Stimulated activated memory B cell treated with anti-CD40 and anti-IgM and Interleukin-4, amounts not matched to agents 10 μg/mL and 1 μg/mL and 100 μg/mL, for 72 hours (primary cell): ENCODE data around the gene RARB.

ENCODE experiments used
- ATAC-seq: fragments of 150-1000 bp; cut with Tn5 transposase; 2 replicates; pipeline ENCODE4 v1.10.0; 2021
- H3K27ac Mint-ChIP-seq: one replicate; pipeline ENCODE4 v1.8.0; 2022; ENCODE audit warnings: mild to moderate bottlenecking, mixed read lengths
- H3K27me3 Mint-ChIP-seq: one replicate; pipeline ENCODE4 v1.8.0; 2022; ENCODE audit warnings: mixed read lengths
- H3K36me3 Mint-ChIP-seq: one replicate; pipeline ENCODE4 v1.8.0; 2022; ENCODE audit warnings: mixed read lengths
- H3K4me1 Mint-ChIP-seq: one replicate; pipeline ENCODE4 v1.8.0; 2022; ENCODE audit warnings: mixed read lengths
- H3K4me3 Mint-ChIP-seq: one replicate; pipeline ENCODE4 v1.8.0; 2022; ENCODE audit warnings: mild to moderate bottlenecking, moderate library complexity, mixed read lengths
- H3K9me3 Mint-ChIP-seq: one replicate; pipeline ENCODE4 v1.8.0; 2022; ENCODE audit warnings: mixed read lengths

The RARB gene

DNA sequence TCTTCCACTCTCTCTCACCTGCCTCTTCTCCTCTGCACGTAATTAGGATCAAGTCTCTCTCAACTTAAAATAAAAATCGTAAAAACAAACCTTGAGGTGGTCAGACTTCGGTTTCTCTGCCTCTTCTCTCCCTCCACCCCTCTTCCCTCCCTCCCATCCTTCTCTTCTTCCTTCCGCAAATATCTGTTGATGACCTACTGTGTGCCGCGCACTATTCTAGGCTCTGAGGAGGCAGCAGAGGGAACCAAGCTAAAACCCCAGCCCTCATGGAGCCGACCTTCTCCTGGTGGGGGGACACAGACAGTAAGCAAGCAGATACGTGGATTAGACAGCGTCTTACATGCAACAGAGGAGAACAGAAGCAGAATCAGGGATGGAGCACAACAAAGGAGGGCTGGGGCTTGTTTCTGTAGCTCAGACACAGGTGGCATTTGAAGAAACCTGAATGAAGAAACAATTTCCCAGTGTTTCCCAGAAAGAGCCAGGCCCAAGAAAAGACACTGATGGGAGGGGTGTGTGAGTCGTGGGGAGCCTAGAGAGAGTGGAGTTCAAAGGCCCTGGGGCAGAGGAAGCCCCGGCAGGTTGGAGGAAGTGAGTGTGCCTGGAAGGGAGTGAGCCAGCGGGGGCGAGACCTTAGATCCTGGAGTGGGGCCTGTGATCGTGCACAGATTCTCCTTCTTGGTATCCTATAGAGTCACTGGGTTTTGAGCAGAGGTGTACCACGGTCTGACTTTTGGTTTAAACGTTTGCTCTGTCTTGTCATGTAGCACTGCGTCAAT is 156.1 kb downstream of the RARB start:
- no peak overlapping the region for H3K27ac Mint-ChIP-seq

GRCh38 chr3:25585361-25586166 is 157.5 kb downstream of the RARB start:
- Mint-ChIP-seq H3K36me3 (no peaks in the 10 kb centered on the region), H3K9me3 (peaks cover 5% of the 10 kb centered on the region), H3K4me1 (no peaks in the 10 kb centered on the region), H3K27ac (no peak overlapping the region), H3K4me3 (no peak overlapping the region), H3K27me3 (peaks cover 14% of the 10 kb centered on the region)
- ATAC-seq, result no peak

More for the DNA sequence above, 156.1 kb downstream of the RARB start:
- ATAC-seq, result no peak
- Mint-ChIP-seq H3K27me3 (peaks cover 14% of the 10 kb centered on the region), H3K9me3 (peaks cover 5% of the 10 kb centered on the region), H3K4me1 (no peaks in the 10 kb centered on the region), H3K36me3 (no peaks in the 10 kb centered on the region), H3K4me3 (no peak overlapping the region)

GRCh38 chr3:25586167-25586505 is 158.1 kb downstream of the RARB start:
- no peak for ATAC-seq
- Mint-ChIP-seq H3K4me1 (no peaks in the 10 kb centered on the region), H3K4me3 (no peak overlapping the region), H3K27ac (no peak overlapping the region), H3K36me3 (no peaks in the 10 kb centered on the region), H3K27me3 (peaks cover 14% of the 10 kb centered on the region), H3K9me3 (peaks cover 5% of the 10 kb centered on the region)

- H3K36me3 Mint-ChIP-seq, result no peaks in the 10 kb centered on the region
- no peak overlapping the region for H3K27ac Mint-ChIP-seq
- peaks cover 5% of the 10 kb centered on the region for H3K9me3 Mint-ChIP-seq
- no peaks in the 10 kb centered on the region for H3K4me1 Mint-ChIP-seq
- ATAC-seq, result no peak
- H3K4me3 Mint-ChIP-seq, result no peak overlapping the region
- peaks cover 14% of the 10 kb centered on the region for H3K27me3 Mint-ChIP-seq
These were observed 158.5 kb downstream of the RARB start for GRCh38 chr3:25586553-25586952.

GRCh38 chr3:25587094-25587493 is 159.0 kb downstream of the RARB start:
- H3K4me3 Mint-ChIP-seq, result no peak overlapping the region
- no peaks in the 10 kb centered on the region for H3K36me3 Mint-ChIP-seq
- peaks cover 5% of the 10 kb centered on the region for H3K9me3 Mint-ChIP-seq
- no peak overlapping the region for H3K27ac Mint-ChIP-seq
- no peak for ATAC-seq
- no peaks in the 10 kb centered on the region for H3K4me1 Mint-ChIP-seq
- H3K27me3 Mint-ChIP-seq, result peaks cover 14% of the 10 kb centered on the region

GRCh38 chr3:25587526-25587925 is 159.5 kb downstream of the RARB start:
- Mint-ChIP-seq H3K9me3 (peaks cover 5% of the 10 kb centered on the region), H3K27ac (no peak overlapping the region), H3K27me3 (peaks cover 14% of the 10 kb centered on the region), H3K4me3 (no peak overlapping the region), H3K36me3 (no peaks in the 10 kb centered on the region), H3K4me1 (no peaks in the 10 kb centered on the region)
- ATAC-seq, result no peak

- peaks cover 14% of the 10 kb centered on the region for H3K27me3 Mint-ChIP-seq
- H3K4me1 Mint-ChIP-seq, result no peaks in the 10 kb centered on the region
- no peak overlapping the region for H3K4me3 Mint-ChIP-seq
- no peaks in the 10 kb centered on the region for H3K36me3 Mint-ChIP-seq
- peaks cover 5% of the 10 kb centered on the region for H3K9me3 Mint-ChIP-seq
- no peak overlapping the region for H3K27ac Mint-ChIP-seq
- ATAC-seq, result no peak
These were observed 159.9 kb downstream of the RARB start for GRCh38 chr3:25587975-25588374.

DNA sequence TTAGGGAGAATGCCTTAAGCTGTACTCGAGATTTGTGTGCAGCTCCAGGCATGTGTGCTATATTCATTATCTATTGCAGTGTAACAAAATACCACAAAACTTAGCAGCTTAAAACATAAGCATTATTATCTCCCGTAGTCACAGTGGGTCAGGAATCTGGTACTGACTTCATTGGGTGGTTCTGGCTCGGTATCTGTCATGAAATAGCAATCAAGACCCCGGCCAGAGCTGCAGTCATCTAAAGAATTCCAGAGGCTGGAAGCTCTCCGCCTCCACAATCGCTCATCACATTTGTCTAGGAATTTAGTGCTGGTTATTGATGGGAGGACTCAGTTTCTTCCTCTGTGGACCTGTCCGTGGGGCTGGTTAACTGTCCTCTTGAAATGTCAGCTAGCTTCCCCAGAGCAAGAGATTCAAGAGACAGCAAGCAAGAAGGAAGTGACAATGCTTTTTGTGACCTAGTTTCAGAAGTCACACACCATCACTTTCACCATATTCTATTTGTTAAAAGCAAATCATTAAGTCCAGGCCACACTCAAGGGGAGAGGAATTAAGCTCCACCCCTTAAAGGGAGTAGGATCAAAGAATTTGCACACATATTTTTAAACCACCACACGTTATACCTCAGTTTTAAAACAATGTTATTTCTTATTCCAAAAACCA is 160.5 kb downstream of the RARB start:
- H3K27me3 Mint-ChIP-seq, result peaks cover 12% of the 10 kb centered on the region
- no peaks in the 10 kb centered on the region for H3K36me3 Mint-ChIP-seq
- no peak overlapping the region for H3K4me3 Mint-ChIP-seq
- ATAC-seq, result no peak
- no peak overlapping the region for H3K27ac Mint-ChIP-seq
- H3K9me3 Mint-ChIP-seq, result peaks cover 5% of the 10 kb centered on the region
- no peaks in the 10 kb centered on the region for H3K4me1 Mint-ChIP-seq

GRCh38 chr3:25589104-25589782 is 161.2 kb downstream of the RARB start:
- H3K36me3 Mint-ChIP-seq, result no peaks in the 10 kb centered on the region
- H3K27me3 Mint-ChIP-seq, result peaks cover 5% of the 10 kb centered on the region
- H3K4me1 Mint-ChIP-seq, result no peaks in the 10 kb centered on the region
- peaks cover 5% of the 10 kb centered on the region for H3K9me3 Mint-ChIP-seq
- ATAC-seq, result no peak
- H3K4me3 Mint-ChIP-seq, result no peak overlapping the region
- no peak overlapping the region for H3K27ac Mint-ChIP-seq

DNA sequence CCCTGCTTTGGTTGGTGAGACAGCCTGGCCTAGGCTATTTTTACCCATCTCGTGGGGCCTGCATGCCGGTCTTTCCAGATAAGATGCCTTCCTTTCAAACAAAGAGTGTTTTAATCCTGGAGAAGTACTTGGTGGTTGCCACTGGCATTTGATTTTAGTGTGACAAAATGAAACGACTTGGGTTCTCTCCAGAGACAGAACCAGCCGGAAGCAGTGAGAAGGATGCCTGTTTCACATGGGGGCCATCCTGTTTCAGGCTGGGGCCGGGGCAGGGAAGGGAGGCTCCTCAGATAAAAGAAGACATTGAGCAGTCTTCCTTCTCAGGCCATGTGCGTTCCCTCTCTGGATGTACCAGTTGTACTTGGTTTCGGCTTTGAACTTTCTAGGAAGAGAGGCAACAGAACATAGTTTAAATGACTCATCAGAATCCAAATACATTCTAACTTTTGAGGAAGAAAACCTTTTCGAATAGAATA is 161.8 kb downstream of the RARB start:
- no peaks in the 10 kb centered on the region for H3K4me1 Mint-ChIP-seq
- H3K27me3 Mint-ChIP-seq, result no peaks in the 10 kb centered on the region
- H3K36me3 Mint-ChIP-seq, result no peaks in the 10 kb centered on the region
- peaks cover 5% of the 10 kb centered on the region for H3K9me3 Mint-ChIP-seq
- H3K4me3 Mint-ChIP-seq, result no peak overlapping the region
- ATAC-seq, result no peak
- H3K27ac Mint-ChIP-seq, result no peak overlapping the region

DNA sequence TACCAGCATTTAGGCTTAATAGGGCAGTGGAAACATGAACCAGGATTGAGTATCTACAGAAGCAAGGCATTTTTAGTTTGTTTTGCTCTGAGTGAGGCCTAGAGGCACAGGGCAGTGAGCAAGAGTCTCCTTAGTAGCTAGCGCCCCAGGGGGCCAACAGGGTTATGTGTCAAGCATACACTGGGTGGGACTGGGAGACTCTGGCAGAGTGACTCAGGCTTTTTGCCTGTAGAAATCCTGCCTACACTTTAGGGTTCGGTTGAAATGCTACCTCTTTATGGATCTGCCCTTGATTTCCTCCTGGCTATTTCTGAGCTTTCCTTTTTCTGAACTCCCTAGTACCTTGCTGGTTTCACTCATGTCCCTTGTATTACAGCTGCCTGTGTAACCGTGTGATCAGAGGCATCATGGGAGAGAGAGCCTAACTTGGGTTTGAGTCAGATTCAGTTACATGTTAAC is 164.5 kb downstream of the RARB start:
- Mint-ChIP-seq H3K9me3 (peaks cover 5% of the 10 kb centered on the region), H3K4me1 (no peaks in the 10 kb centered on the region), H3K27ac (no peak overlapping the region), H3K36me3 (no peaks in the 10 kb centered on the region), H3K4me3 (no peak overlapping the region), H3K27me3 (no peaks in the 10 kb centered on the region)
- ATAC-seq, result no peak

- Mint-ChIP-seq H3K9me3 (peaks cover 2% of the 10 kb centered on the region), H3K4me3 (no peak overlapping the region), H3K27ac (no peak overlapping the region), H3K4me1 (no peaks in the 10 kb centered on the region), H3K27me3 (no peaks in the 10 kb centered on the region), H3K36me3 (peaks cover 3% of the 10 kb centered on the region)
- ATAC-seq, result no peak
These were observed 164.9 kb downstream of the RARB start for GRCh38 chr3:25593001-25593400.

DNA sequence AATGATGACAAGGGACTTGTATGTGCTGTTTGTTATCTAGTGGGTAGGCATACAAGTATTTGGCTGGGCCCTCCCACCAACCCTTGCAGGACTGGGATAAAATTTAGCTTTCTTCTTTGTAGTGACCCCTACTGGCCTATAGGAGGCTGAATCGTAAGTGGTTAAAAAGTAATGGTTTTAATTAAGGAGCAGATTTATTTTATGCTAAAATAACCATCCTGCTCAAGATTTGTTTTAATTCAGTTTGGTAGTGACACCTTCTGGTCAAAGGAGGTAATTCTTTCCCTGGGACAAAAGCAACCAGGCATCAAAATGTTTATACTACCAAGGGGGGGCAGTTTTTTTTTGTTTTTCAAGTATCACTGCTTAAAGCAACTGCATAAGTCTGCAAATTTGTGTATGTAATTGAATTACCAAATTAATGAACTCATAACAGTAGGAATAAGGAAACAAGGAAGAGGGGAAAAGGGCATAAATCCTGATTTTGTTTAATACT is 166.0 kb downstream of the RARB start:
- no peaks in the 10 kb centered on the region for H3K4me1 Mint-ChIP-seq
- no peak overlapping the region for H3K27ac Mint-ChIP-seq
- no peaks in the 10 kb centered on the region for H3K9me3 Mint-ChIP-seq
- no peaks in the 10 kb centered on the region for H3K27me3 Mint-ChIP-seq
- H3K4me3 Mint-ChIP-seq, result no peak overlapping the region
- ATAC-seq, result no peak
- H3K36me3 Mint-ChIP-seq, result peaks cover 12% of the 10 kb centered on the region

DNA sequence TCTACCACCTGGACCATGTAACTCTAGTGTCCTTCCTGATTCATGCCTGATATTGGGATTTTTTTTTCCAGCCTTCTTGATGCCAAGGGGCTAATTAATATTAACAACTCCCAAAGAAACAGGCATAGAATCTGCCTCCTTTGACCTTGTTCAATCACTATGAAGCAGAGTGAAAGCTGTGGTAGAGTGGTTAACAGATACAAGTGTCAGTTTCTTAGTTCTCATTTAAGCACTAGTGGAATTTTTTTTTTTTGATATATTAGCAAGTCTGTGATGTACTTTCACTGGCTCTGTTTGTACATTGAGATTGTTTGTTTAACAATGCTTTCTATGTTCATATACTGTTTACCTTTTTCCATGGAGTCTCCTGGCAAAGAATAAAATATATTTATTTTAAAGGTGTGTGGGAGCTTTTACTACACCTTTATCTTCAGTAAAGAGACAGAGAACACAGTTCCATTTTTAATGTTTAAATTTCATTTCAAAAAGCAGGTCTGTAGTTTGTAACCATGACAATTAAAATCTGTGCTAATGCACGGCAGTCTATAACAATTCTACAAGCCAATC is 169.6 kb downstream of the RARB start:
- Mint-ChIP-seq H3K9me3 (no peaks in the 10 kb centered on the region), H3K4me3 (no peak overlapping the region), H3K27ac (no peak overlapping the region), H3K4me1 (no peaks in the 10 kb centered on the region), H3K36me3 (peaks cover 12% of the 10 kb centered on the region), H3K27me3 (no peaks in the 10 kb centered on the region)
- ATAC-seq, result no peak
